Measurements from ENCODE around the gene TPP1.

The TPP1 gene

GRCh38 chr11:6615882-6616585 is 3.2 kb downstream of the TPP1 start:
- DNase-seq (ENCODE audit: low read depth): peak; percentile 55
- TF ChIP-seq, protein P1, sequence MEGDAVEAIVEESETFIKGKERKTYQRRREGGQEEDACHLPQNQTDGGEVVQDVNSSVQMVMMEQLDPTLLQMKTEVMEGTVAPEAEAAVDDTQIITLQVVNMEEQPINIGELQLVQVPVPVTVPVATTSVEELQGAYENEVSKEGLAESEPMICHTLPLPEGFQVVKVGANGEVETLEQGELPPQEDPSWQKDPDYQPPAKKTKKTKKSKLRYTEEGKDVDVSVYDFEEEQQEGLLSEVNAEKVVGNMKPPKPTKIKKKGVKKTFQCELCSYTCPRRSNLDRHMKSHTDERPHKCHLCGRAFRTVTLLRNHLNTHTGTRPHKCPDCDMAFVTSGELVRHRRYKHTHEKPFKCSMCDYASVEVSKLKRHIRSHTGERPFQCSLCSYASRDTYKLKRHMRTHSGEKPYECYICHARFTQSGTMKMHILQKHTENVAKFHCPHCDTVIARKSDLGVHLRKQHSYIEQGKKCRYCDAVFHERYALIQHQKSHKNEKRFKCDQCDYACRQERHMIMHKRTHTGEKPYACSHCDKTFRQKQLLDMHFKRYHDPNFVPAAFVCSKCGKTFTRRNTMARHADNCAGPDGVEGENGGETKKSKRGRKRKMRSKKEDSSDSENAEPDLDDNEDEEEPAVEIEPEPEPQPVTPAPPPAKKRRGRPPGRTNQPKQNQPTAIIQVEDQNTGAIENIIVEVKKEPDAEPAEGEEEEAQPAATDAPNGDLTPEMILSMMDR (conservative IDR thresholded peaks at IDR 0.05; ENCODE audit: low read depth, low read length): no peak
- H3K4me3 ChIP-seq (ENCODE audit: low read depth, low read length): no peak overlapping the region

GRCh38 chr11:6615046-6615445 is 4.2 kb downstream of the TPP1 start:
- DNase-seq (ENCODE audit: low read depth): no peak
- TF ChIP-seq, protein P1 (conservative IDR thresholded peaks at IDR 0.05; ENCODE audit: low read depth, low read length): no peak
- no peak overlapping the region for H3K4me3 ChIP-seq (ENCODE audit: low read depth, low read length)

- TF ChIP-seq, protein P1 (conservative IDR thresholded peaks at IDR 0.05; ENCODE audit: low read depth, low read length): no peak
- no peak for DNase-seq (ENCODE audit: low read depth)
- no peak overlapping the region for H3K4me3 ChIP-seq (ENCODE audit: low read depth, low read length)
These were observed 4.8 kb downstream of the TPP1 start for GRCh38 chr11:6614446-6614845.

DNA sequence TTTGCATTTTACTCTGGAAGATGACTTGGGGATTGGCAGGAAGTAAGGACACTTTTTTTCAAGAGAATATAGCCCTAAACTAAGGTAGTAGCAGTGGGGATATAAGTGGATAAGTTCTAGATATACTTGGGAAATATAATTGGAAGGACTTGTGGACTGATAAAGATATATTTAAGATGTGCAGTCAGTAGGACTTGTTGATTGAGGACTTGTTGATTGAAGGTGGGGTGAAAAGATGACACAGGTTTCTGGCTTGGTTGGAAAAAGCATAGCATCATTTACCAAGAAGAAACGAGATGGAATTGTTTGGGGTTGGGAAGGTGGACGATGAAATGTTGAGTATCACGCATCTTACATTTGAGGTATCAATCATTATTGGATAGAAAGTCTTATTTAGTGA is 5.7 kb downstream of the TPP1 start:
- no peak for DNase-seq (ENCODE audit: low read depth)
- H3K4me3 ChIP-seq (ENCODE audit: low read depth, low read length): no peak overlapping the region
- TF ChIP-seq, protein P1 (conservative IDR thresholded peaks at IDR 0.05; ENCODE audit: low read depth, low read length): no peak

GRCh38 chr11:6612213-6613041 is 6.8 kb downstream of the TPP1 start, which contains the start of gene TAF10:
Gene TAF10, minus strand, starts transcription at chr11:6612216. Its CDS starts 27 bp downstream, at chr11:6612189.
- TF ChIP-seq, protein P1 (conservative IDR thresholded peaks at IDR 0.05; ENCODE audit: low read depth, low read length): peak; percentile 60
- H3K4me3 ChIP-seq (ENCODE audit: low read depth, low read length): peak within 1 kb of the TSS; percentile 80
- DNase-seq (ENCODE audit: low read depth): peak; percentile 97

GRCh38 chr11:6611963-6612212 is 7.3 kb downstream of the TPP1 start:
- TF ChIP-seq, protein P1 (conservative IDR thresholded peaks at IDR 0.05; ENCODE audit: low read depth, low read length): no peak
- DNase-seq (ENCODE audit: low read depth): no peak
- H3K4me3 ChIP-seq (ENCODE audit: low read depth, low read length): peak overlapping the region; percentile 80
